ENCODE data around the gene FAM20C.

The FAM20C gene

GRCh38 chr7:272631-273030 is 80.3 kb downstream of the FAM20C start:
- DNase-seq (ENCODE audit: low spot score) = peak; percentile 15

- DNase-seq (ENCODE audit: low spot score) = no peak
Observed at GRCh38 chr7:273327-273726, 81.0 kb downstream of the FAM20C start.

DNA sequence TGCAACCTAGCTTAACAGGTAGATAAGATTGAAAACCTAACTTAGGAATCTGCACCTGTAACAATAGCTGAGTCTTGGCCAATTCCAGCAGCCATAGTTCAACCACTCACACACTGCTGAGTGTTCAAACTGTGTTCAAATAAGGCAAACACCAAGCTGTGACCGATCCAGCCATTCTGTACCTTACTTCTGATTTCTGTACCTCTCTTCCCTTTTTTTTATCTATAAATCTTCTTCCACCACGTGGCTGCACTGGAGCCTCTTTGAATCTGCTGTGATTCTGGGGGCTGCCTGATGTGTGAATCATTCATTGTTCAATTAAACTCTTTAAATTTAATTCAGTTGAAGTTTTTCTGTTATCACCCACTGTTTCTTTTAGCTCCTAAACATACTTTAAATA is 81.9 kb downstream of the FAM20C start:
- no peak for DNase-seq (ENCODE audit: low spot score)

GRCh38 chr7:276230-276835 is 84.0 kb downstream of the FAM20C start:
- no peak for DNase-seq (ENCODE audit: low spot score)

GRCh38 chr7:277228-277627 is 84.9 kb downstream of the FAM20C start:
- no peak for DNase-seq (ENCODE audit: low spot score)

- DNase-seq (ENCODE audit: low spot score) = no peak
Observed at GRCh38 chr7:278081-278480, 85.7 kb downstream of the FAM20C start.

- no peak for DNase-seq (ENCODE audit: low spot score)
Observed at GRCh38 chr7:279821-280220, 87.5 kb downstream of the FAM20C start.

DNA sequence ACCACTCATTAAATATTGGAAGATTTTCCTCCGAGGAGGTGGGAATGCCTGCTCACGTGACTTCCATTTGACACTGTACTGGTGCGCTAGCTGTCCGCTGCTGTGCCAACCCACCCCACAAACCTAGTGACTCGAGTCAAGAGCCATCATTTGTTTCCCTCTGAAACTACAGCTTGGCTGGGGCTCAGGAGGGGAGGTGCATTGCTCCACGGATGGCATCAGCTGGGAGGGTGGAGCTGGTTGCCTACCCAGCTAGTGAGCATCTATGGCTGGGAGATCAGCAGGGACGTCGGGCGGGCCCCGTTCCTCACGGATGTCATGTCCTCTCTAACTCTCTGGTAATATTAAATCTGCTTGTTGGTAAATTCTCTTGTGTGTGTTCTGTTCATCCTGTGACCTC is 88.1 kb downstream of the FAM20C start:
- DNase-seq (ENCODE audit: low spot score) = no peak

GRCh38 chr7:281637-282036 is 89.3 kb downstream of the FAM20C start:
- no peak for DNase-seq (ENCODE audit: low spot score)

- peak; percentile 29 for DNase-seq (ENCODE audit: low spot score)
Observed at GRCh38 chr7:282621-283020, 90.2 kb downstream of the FAM20C start.

DNA sequence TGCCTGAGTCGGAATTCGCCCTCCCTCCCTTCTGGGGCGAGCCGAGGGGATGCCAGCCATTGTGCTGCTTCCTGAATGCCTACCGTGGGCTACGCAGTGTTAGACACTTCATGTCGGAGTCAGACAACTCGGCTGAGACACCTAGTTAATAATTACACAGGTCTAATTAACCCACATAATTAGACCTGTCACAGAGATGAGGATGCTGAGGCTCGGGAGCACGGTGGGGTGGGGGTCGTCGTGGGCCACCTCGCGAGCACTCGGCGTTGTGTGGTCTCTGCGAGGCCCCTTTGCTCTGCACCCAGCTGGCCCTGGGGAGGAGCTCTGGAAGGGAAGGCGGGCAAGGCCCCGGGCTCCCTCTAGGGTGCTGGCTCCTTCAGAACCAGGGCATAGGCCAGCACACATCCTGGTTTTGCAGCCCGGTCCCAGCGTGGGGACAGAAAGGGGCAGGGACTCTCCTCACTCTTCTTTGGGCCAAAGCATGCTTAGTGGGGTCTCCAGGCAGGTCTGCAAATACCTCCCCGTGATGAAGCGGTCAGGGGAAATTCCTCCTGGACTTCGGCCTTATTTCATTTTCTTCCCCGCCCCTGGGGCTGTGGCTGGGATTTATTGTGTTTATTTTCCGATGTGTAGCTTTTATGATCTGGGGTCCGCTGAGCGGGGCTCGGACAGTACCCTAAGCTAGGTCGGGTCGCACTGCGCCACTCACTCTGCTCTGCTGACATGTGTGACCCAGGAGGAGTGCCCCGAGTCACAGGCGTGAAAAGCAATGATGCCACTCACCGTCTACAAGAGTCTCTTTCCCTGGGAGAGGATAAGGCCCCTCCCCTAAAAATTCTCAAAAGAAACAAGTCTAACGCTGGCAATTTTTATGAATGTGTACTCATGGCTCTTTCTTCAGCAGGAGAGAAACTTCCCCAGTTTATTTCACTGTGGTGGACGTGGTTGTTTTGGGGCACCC is 92.7 kb downstream of the FAM20C start:
- DNase-seq (ENCODE audit: low spot score) = peak; percentile 43

- DNase-seq (ENCODE audit: low spot score) = peak; percentile 27
Observed at GRCh38 chr7:285731-286130, 93.4 kb downstream of the FAM20C start.

GRCh38 chr7:286266-286665 is 93.9 kb downstream of the FAM20C start:
- DNase-seq (ENCODE audit: low spot score) = peak; percentile 19

GRCh38 chr7:288671-289101 is 96.3 kb downstream of the FAM20C start:
- peak; percentile 32 for DNase-seq (ENCODE audit: low spot score)

GRCh38 chr7:289209-289755 is 96.9 kb downstream of the FAM20C start:
- peak; percentile 42 for DNase-seq (ENCODE audit: low spot score)

- peak; percentile 34 for DNase-seq (ENCODE audit: low spot score)
Observed at GRCh38 chr7:289756-290553, 97.6 kb downstream of the FAM20C start, which contains the start of gene FOXL3. TSS of gene FOXL3 (plus strand) at chr7:290170. CDS start at chr7:290170, 0 bp downstream.

- DNase-seq (ENCODE audit: low spot score) = no peak
Observed at GRCh38 chr7:290554-291372, 98.4 kb downstream of the FAM20C start.

DNA sequence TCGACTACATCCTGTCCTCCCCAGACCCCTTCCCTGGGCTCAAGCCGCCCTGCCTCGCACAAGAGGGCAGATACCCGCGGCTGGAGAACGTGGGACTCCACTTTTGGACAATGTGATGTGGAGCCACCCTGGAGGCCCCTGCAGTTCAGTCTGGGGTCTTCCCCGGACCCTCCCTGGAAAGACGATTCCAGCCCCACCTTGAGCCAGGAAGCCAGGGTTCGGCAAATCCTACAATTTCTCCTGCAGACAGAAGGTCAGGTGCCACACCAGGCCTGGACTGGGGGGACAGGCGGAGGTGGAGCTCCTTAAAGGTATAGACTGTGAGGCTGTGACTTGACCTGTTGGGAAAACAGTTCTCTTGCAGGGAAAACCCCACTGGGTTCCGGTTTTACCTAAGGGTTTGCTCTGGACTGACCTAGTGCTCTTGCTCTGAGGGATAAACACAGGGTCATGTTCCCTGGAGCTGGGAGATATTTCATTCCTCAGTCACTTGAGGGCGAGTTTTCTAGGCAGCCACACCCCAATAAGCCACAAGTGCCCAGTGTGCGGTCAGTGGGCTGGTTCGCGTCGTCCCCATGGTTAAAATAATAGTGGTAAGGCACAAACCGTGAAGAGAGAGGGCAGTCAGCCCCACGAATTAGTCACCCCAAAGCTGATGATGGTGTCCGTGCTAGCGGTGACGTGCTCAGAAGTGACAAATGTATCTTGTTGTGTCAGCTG is 99.2 kb downstream of the FAM20C start:
- DNase-seq (ENCODE audit: low spot score) = no peak

- no peak for DNase-seq (ENCODE audit: low spot score)
Observed at GRCh38 chr7:292226-292625, 99.9 kb downstream of the FAM20C start.

DNA sequence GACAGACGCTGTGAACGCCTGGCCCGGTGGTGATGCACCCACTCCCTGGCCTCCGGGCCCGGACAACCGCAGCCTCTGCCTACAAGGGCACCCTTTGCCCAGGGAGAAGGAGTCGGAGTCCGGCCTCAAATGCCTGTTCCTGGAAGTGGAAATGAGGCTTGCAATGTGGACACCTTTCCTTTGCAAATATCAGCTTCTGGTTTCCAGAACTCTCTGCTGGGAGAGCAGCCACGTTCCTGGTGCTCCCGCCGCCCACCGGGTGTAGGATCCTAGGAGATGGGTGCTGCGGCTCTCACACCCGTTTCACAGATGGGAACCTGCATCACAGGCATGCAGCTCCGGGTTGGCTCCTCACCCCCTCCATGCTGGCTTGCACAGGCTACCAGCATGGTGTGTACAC is 100.5 kb downstream of the FAM20C start:
- no peak for DNase-seq (ENCODE audit: low spot score)
